Stimulated activated CD8-positive, alpha-beta memory T cell treated with anti-CD3 and anti-CD28 coated beads, Interleukin-4, amount 100 ng/mL, for 48 hours (primary cell): Measurements from ENCODE around the gene YIF1A.
"Not testable (repeated sequence)": the region's sequence is repeated elsewhere in the genome, so short reads cannot be mapped to it uniquely, and the experiment has no call there.

Experiments used
- DNase-seq: peaks from one replicate; pipeline ENCODE4 v3.0.0-alpha.2; 2020

YIF1A gene

DNA sequence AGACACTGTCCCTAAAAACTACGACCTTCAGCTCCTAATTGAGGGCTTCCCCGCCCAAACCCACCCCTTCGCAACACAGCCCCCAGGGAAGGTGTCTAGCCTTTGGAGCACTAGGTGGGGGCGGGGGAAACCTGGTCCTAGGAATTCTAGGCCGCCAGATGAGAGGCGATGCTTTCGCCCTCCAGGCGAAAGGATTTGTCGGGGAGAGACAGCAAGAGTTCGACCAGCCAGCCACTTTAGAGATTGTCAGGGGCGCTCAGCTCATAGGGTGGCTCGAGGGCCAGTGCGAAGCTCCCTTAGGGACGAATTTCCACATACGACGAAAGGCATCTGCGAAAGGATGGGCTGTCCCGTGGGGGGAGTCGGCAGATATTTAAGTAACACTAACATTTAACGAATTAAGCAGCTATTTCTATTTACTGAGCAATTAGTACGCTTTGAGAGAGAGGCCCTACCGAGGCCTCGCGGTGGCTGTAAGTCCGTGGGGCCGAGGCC lies 22.6 kb upstream of the YIF1A start:
- no peak for DNase-seq

GRCh38 chr11:66310803-66311440 lies 22.0 kb upstream of the YIF1A start:
- DNase-seq, result not testable (repeated sequence)

DNA sequence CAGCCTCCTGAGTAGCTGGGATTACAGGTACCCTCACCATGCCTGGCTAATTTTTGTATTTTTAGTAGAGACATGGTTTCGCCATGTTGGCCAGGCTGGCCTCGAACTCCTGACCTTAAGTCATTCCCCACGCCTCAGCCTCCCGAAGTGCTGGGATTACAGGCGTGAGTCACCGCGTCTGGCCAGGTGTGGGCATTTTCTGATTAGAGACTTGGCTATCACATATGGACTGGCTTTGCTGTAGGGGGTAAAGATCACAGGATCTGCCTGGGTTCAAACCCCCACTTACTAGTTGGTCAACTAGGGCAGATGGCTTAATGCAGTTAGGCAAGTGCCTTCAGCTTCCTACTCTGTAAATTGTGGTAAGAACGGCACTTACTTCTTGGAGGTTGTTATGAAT lies 21.4 kb upstream of the YIF1A start:
- no peak for DNase-seq

DNA sequence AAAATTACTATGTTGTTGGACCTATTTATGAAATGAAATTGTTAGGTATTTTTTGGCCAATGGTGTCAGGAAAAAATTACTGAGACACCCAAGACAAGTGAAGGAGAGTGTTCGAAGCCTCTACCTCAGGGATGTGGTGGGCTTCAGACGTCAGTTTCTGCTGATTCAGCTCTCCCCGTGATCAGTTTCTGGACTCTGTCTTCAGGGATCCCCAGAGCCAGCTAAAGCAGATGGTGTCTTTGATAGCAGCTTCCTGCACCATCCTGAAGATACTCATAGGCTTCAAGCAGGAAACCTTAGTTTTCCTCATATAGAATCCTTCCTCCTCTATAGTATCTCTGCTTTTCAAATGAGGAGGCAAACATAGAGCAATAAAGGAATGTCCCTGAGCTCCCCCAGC lies 20.5 kb upstream of the YIF1A start:
- no peak for DNase-seq

GRCh38 chr11:66302656-66303055 lies 13.7 kb upstream of the YIF1A start:
- no peak for DNase-seq

- DNase-seq, result no peak
Observed at GRCh38 chr11:66299186-66299585, 10.2 kb upstream of the YIF1A start.

DNA sequence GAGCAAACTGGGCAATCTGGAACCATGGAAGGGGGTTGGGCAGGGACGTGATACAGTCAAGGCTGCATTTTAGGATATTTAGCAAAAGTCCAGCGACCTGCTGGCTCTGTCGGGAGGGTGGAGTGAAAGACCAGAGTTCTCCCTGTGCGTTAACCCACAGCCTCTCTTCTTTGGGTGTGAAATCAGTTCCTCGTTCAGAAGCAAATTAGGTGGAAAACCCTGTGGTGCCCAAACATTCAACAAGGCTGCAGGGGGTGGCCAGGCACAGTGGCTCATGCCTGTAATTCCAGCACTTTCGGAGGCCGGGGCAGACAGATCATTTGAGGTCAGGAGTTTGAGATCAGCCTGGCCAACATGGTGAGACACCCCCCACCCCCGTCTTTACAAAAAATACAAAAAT lies 8.7 kb upstream of the YIF1A start:
- DNase-seq, result no peak

GRCh38 chr11:66294626-66295620 lies 6.0 kb upstream of the YIF1A start:
- no peak for DNase-seq

DNA sequence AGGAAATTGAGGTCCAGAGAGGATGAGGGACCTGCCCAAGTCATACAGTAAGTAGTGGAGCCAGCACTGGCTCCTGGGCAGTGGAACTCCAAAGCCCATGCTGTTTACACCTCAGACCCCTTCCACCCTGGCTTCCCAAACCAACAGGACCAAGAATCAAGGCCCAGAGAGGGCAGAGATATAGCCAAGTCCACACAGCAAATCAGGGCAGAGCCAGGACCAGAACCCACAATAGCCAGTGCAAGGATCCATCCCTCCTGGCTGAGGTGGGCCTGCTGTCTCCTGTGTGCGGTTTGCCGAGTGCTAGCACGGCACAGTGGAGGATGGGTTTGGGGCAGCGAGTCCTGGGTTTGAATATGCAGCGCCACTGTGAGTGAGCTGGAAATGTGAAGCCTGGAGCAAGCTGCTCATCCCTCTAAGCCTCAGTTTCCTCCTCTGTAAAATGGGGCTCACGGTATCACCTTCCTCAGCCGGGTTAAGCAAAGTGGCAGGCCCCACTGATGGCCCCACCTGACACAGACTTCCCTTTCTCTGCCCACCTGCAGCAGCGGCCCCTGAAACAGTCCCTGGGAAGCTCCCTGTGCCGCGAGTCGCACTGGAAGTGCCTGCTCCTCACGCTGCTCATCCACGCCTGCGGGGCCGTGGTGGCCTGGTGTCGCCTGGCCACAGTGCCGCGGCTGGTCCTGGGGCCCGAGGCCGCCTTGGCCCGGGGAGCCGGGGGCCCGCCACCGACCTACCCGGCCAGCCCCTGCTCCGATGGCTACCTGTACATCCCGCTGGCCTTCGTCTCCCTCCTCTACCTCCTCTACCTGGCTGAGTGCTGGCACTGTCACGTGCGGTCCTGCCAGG lies 5.1 kb upstream of the YIF1A start:
- DNase-seq, result no peak

DNA sequence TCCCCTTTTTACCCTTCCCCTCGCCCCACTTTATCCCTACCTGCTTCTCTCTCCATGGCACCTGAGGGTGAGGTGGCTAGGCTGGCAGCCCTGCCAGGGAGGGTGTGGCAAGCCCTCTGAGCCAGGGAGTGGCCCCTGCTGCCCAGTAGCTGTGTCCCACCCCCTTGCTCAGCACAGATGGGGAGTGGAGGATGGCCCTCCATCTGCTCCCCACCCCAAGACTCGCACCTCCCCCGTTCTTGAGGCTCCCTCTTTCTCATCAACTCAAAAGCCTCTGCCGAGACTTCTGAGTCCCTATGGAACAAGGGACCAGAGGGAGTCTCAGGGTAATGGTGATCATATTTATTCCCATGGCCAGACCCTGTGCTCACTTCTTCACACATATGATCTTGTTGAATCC lies 4.4 kb upstream of the YIF1A start:
- DNase-seq, result no peak

- no peak for DNase-seq
Observed at GRCh38 chr11:66292543-66293332, 3.8 kb upstream of the YIF1A start.

DNA sequence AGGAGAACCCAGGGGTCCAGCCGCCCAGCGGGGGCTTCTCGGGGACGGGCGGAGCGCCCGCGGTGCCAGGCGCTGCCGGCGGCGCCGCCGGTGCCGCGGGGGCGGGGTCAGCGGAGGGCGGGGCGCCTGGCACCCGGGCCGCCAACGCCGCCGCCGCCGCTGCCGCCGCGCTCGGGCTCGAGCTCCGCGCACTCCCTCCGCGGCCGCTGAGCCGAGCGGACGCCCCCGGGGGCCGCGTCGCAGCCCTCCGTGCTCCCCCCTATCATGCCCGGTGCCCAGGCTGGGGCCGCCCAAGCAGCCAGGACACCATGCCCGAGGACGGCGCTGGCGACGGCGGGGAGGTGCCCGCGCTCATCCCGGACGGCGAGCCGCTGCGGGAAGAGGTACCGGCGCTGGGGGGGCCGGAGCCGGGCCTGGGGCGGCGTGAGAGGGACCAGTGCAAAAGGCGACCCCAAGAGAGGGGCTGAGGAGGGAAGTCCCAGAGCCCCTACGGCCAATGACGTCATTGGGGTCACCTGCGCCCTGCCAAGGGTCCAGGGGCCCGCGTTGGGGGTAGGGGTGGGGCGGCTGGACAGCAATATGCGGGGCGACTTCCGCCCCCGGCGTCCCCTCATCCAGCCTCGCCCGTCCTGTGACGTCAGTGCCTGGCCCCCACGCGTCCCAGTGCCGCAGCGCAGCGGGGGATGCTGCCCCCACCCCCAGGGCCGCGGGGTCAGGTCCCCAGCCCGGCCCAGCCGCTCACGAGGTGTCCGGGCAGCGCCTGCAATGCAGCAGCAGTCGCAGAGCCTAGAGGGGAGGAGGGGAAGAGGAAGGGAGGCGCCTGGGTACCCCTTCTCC lies 3.0 kb upstream of the YIF1A start, which contains the start of gene TMEM151A:
Gene TMEM151A, plus strand, starts transcription at position 189 of the 837 bp plus-strand sequence. Its CDS starts 120 bp downstream, at position 309.
- no peak for DNase-seq

DNA sequence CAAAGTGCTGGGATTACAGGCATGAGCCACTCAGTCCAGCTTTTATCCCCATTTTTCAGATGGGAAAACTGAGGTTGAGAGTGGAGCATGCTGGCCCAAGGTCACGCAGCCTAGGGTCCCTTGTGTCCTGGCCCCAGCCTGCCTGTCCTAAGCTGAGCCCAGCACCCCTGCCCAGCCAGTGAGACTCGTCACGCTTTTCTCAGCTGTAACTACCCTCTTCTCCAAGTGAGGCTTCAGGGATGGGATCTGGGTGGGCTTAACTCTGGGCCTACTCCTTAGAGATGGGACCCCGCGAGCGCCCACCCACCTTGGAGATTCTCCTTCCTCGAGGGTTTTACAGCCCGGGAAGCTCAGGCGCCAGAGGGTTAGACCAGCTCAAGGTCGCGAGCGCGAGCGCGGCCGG lies 2.4 kb upstream of the YIF1A start:
- DNase-seq, result no peak

GRCh38 chr11:66290330-66290621 lies 1.3 kb upstream of the YIF1A start:
- DNase-seq, result no peak

DNA sequence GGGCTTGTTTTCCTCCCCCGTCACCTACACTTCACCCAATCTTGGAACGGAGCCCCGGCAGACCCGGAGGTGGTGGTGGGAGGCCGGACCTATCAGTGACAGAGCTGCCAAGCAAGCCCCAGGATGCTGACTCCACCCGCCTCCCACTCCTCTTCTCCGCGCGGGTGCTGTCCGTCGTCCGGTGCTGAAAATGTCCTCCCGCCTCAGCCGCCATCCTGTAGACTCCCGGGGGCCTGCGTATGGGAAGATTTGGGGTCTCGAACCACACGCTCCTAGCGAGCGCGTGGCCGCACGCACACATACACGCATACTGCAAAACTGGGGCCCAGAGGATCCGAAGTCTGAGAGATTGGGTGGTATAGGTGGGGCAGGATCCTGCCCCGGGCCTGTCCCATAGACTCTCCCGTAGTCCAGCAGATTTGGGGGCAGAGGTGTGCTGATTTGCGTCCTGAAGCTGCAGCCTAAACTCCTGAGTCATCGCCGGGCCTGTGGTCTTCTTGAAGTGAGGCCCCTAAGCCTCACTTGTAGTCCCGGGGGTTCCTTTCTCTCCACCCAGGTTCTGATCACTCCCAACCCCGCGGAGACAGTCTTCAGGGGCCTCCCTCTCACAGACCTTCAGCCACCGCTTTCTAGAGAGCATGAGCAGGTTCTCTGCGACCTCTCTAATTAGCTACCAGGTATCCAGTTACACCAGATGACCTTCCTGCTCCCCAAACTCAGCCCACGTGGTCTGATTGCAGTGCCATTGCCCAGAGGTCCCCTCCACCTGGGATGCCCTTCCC lies 796 bp upstream of the YIF1A start:
- DNase-seq, result peak; percentile 90

GRCh38 chr11:66287889-66288670 lies 863 bp downstream of the YIF1A start:
- DNase-seq, result no peak

DNA sequence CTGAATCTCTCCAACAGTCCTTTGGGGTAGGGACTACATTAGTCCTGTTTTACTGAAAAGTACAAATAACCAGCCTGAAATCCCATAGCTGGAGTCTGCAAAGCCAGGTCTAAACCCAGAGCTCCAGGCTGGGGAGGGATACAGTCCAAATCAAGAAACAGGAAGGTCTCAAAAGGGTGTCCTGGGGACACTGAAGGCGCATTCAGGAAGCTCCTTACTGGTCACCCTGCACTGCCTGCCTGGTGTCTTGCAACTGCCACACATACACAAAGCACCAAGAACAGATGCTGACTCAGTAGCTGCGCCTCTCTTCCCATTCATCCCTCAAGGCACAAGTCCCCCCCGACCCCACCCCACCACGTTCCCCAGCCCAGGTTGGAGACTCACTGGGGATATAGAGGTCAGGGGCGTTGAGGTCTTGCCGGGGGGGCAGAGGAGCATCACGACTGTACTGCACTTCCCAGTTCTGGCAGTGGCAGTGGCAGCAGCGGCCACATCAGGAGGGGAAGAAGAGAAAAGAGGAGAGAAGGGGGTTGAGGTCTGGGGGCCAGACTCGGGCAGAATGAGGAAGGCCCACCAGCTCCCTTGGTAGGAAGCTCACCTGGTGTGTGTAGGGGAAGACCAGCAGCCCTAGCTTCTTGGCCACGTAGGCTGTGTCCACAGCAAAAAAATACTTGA lies 1.6 kb downstream of the YIF1A start:
- DNase-seq, result no peak

GRCh38 chr11:66286699-66287098 lies 2.2 kb downstream of the YIF1A start:
- no peak for DNase-seq
